GM12865 (cell line): ENCODE measurements around the gene MGMT.

Experiments used
- DNase-seq: peaks from one replicate; pipeline ENCODE4 v3.0.0; 2010; ENCODE audit warnings: low read depth
- H3K4me3 ChIP-seq: 2 replicates; pipeline ENCODE4 v1.5.1; 2011; ENCODE audit warnings: mild to moderate bottlenecking, low read depth, low read length, control low read depth
- CTCF ChIP-seq: IDR thresholded peaks from 2 replicates; pipeline ENCODE4 v1.5.1; 2011; ENCODE audit warnings: low read length, control low read depth, low read depth, inconsistent platforms; ENCODE audit not compliant: insufficient read depth; ENCODE audit errors: missing control alignments

Gene MGMT

GRCh38 chr10:129562487-129562886, 95.4 kb downstream of the MGMT start:
- TF ChIP-seq CTCF, result no peak
- no peak overlapping the region for H3K4me3 ChIP-seq
- DNase-seq, result no peak

- DNase-seq, result no peak
- no peak overlapping the region for H3K4me3 ChIP-seq
- no peak for TF ChIP-seq CTCF
These were observed 97.9 kb downstream of the MGMT start for GRCh38 chr10:129564923-129565322.

GRCh38 chr10:129568583-129569344, 101.7 kb downstream of the MGMT start:
- DNase-seq, result no peak
- no peak for TF ChIP-seq CTCF
- H3K4me3 ChIP-seq, result no peak overlapping the region

GRCh38 chr10:129570185-129570584, 103.1 kb downstream of the MGMT start:
- no peak for DNase-seq
- no peak overlapping the region for H3K4me3 ChIP-seq
- TF ChIP-seq CTCF, result no peak

- DNase-seq, result no peak
- no peak for TF ChIP-seq CTCF
These were observed 112.2 kb downstream of the MGMT start for GRCh38 chr10:129579228-129579627.

GRCh38 chr10:129580010-129580409, 113.0 kb downstream of the MGMT start:
- no peak for TF ChIP-seq CTCF
- no peak for DNase-seq
- H3K4me3 ChIP-seq, result no peak overlapping the region

More at GRCh38 chr10:129579228-129579627, 112.2 kb downstream of the MGMT start:
- H3K4me3 ChIP-seq, result no peak overlapping the region

- no peak overlapping the region for H3K4me3 ChIP-seq
- no peak for TF ChIP-seq CTCF
- no peak for DNase-seq
These were observed 113.9 kb downstream of the MGMT start for GRCh38 chr10:129580901-129581300.
